IPS DF 6.9 (cell line): ENCODE measurements around the gene LRRC7.

Source experiments
- DNase-seq: peaks from one replicate; pipeline ENCODE4 v3.0.0-alpha.2; 2013; ENCODE audit warnings: low read depth, low spot score
- H3K27ac ChIP-seq: one replicate; pipeline ENCODE4 v1.5.1; 2013; ENCODE audit warnings: low read length, control low read depth
- H3K27me3 ChIP-seq: 2 replicates; pipeline ENCODE4 v1.6.1; 2013; ENCODE audit warnings: mild to moderate bottlenecking, low read length; ENCODE audit not compliant: control insufficient read depth, insufficient read depth
- H3K36me3 ChIP-seq: 2 replicates; pipeline ENCODE4 v1.6.1; 2013; ENCODE audit warnings: low read length; ENCODE audit not compliant: control insufficient read depth, insufficient read depth
- H3K4me1 ChIP-seq: 2 replicates; pipeline ENCODE4 v1.6.1; 2013; ENCODE audit warnings: low read length; ENCODE audit not compliant: control insufficient read depth, insufficient read depth
- H3K4me3 ChIP-seq: 2 replicates; pipeline ENCODE4 v1.5.1; 2013; ENCODE audit warnings: mild to moderate bottlenecking, low read length
- H3K9me3 ChIP-seq: 2 replicates; pipeline ENCODE4 v1.6.1; 2013; ENCODE audit warnings: low read length, inconsistent platforms; ENCODE audit not compliant: control insufficient read depth, insufficient read depth
- WGBS: extraction: QIAGEN DNeasy Blood & Tissue Kit; methylation state at CpG from one replicate; pipeline ENCODE4 v1.1.7; 2013; ENCODE audit warnings: mixed read lengths, missing lambda C conversion rate; ENCODE audit not compliant: insufficient read length, insufficient coverage; 5-methylcytosine and 5-hydroxymethylcytosine counted together

The LRRC7 gene

GRCh38 chr1:70143048-70143659, 575.4 kb downstream of the LRRC7 start:
- no peaks in the 10 kb centered on the region for H3K27me3 ChIP-seq
- H3K4me1 ChIP-seq, result 0 out of 2 replicates have a peak, but pooled peaks cover 1% of the 10 kb centered on the region
- no peak overlapping the region for H3K4me3 ChIP-seq
- H3K27ac ChIP-seq, result no peak overlapping the region
- no peaks in the 10 kb centered on the region for H3K36me3 ChIP-seq
- H3K9me3 ChIP-seq, result no peaks in the 10 kb centered on the region
- DNase-seq, result no peak
- WGBS, result no CpG with 5 or more reads among the region's 4 CpGs

- no peak overlapping the region for H3K4me3 ChIP-seq
- H3K27ac ChIP-seq, result no peak overlapping the region
- H3K36me3 ChIP-seq, result no peaks in the 10 kb centered on the region
- DNase-seq, result no peak
- no peaks in the 10 kb centered on the region for H3K4me1 ChIP-seq
- H3K9me3 ChIP-seq, result no peaks in the 10 kb centered on the region
- H3K27me3 ChIP-seq, result no peaks in the 10 kb centered on the region
Measured at GRCh38 chr1:70146488-70146887, 578.8 kb downstream of the LRRC7 start.

GRCh38 chr1:70150444-70150843, 582.7 kb downstream of the LRRC7 start:
- no peak for DNase-seq
- Histone ChIP-seq H3K4me1 (no peaks in the 10 kb centered on the region), H3K9me3 (no peaks in the 10 kb centered on the region), H3K36me3 (no peaks in the 10 kb centered on the region), H3K4me3 (no peak overlapping the region), H3K27me3 (no peaks in the 10 kb centered on the region), H3K27ac (no peak overlapping the region)
- no CpG with 5 or more reads among the region's 1 CpG for WGBS

GRCh38 chr1:70153739-70154138, 586.0 kb downstream of the LRRC7 start:
- Histone ChIP-seq H3K36me3 (no peaks in the 10 kb centered on the region; the same call in 1 of the 2 replicates), H3K27me3 (no peaks in the 10 kb centered on the region), H3K27ac (no peak overlapping the region), H3K4me3 (no peak overlapping the region), H3K4me1 (no peaks in the 10 kb centered on the region), H3K9me3 (no peaks in the 10 kb centered on the region)
- WGBS, result no CpG with 5 or more reads among the region's 3 CpGs
- no peak for DNase-seq

GRCh38 chr1:70156529-70157120, 588.9 kb downstream of the LRRC7 start:
- H3K36me3 ChIP-seq, result no peaks in the 10 kb centered on the region; the same call in 1 of the 2 replicates
- no peaks in the 10 kb centered on the region for H3K27me3 ChIP-seq
- no peak overlapping the region for H3K27ac ChIP-seq
- no peaks in the 10 kb centered on the region for H3K4me1 ChIP-seq
- H3K4me3 ChIP-seq, result no peak overlapping the region
- WGBS, result no CpG with 5 or more reads among the region's 5 CpGs
- DNase-seq, result no peak
- no peaks in the 10 kb centered on the region for H3K9me3 ChIP-seq

GRCh38 chr1:70164350-70164749, 596.6 kb downstream of the LRRC7 start:
- H3K4me3 ChIP-seq, result no peak overlapping the region
- WGBS, result no CpG with 5 or more reads among the region's 4 CpGs
- DNase-seq, result no peak
- H3K27ac ChIP-seq, result no peak overlapping the region
- H3K9me3 ChIP-seq, result no peaks in the 10 kb centered on the region
- no peaks in the 10 kb centered on the region for H3K27me3 ChIP-seq
- no peaks in the 10 kb centered on the region for H3K36me3 ChIP-seq
- H3K4me1 ChIP-seq, result no peaks in the 10 kb centered on the region

- no peaks in the 10 kb centered on the region for H3K4me1 ChIP-seq
- H3K27ac ChIP-seq, result no peak overlapping the region
- H3K27me3 ChIP-seq, result no peaks in the 10 kb centered on the region
- no peaks in the 10 kb centered on the region for H3K36me3 ChIP-seq
- no peaks in the 10 kb centered on the region for H3K9me3 ChIP-seq
- no peak overlapping the region for H3K4me3 ChIP-seq
- no peak for DNase-seq
Measured at GRCh38 chr1:70168283-70168682, 600.6 kb downstream of the LRRC7 start.

GRCh38 chr1:70169018-70169839, 601.5 kb downstream of the LRRC7 start:
- Histone ChIP-seq H3K27ac (no peak overlapping the region), H3K4me1 (no peaks in the 10 kb centered on the region), H3K27me3 (no peaks in the 10 kb centered on the region), H3K4me3 (no peak overlapping the region), H3K36me3 (no peaks in the 10 kb centered on the region), H3K9me3 (no peaks in the 10 kb centered on the region)
- DNase-seq, result no peak
- WGBS, result no CpG with 5 or more reads among the region's 5 CpGs

GRCh38 chr1:70171512-70171911, 603.8 kb downstream of the LRRC7 start:
- no peaks in the 10 kb centered on the region for H3K9me3 ChIP-seq
- no peaks in the 10 kb centered on the region for H3K27me3 ChIP-seq
- no peaks in the 10 kb centered on the region for H3K36me3 ChIP-seq
- H3K4me3 ChIP-seq, result no peak overlapping the region
- H3K4me1 ChIP-seq, result no peaks in the 10 kb centered on the region
- H3K27ac ChIP-seq, result no peak overlapping the region
- no peak for DNase-seq
- WGBS, result no CpG with 5 or more reads among the region's 1 CpG
